Amygdala (tissue), 56 donors: ENCODE measurements around the gene SCN2B.

Source experiments
- DNase-seq, 56 donors: peaks; one replicate each; lab custom pipeline; 2025; lab: John Stamatoyannopoulos, UW

Gene SCN2B

GRCh38 chr11:118175993-118176777 lies at the start of gene SCN2B:
TSS of gene SCN2B (minus strand) at chr11:118176639. CDS start at chr11:118176431, 208 bp downstream.
- peak in 12 of 56 donors; percentile 20 to 49 (median 31) for DNase-seq

- DNase-seq, result no peak
Observed at GRCh38 chr11:118224511-118225188, 48.2 kb upstream of the SCN2B start, which contains the start of gene JAML. TSS of gene JAML (minus strand) at chr11:118225011. CDS start at chr11:118214866, 10,145 bp downstream.

- DNase-seq, result no peak
Observed at GRCh38 chr11:118223992-118224391, 47.6 kb upstream of the SCN2B start.

DNA sequence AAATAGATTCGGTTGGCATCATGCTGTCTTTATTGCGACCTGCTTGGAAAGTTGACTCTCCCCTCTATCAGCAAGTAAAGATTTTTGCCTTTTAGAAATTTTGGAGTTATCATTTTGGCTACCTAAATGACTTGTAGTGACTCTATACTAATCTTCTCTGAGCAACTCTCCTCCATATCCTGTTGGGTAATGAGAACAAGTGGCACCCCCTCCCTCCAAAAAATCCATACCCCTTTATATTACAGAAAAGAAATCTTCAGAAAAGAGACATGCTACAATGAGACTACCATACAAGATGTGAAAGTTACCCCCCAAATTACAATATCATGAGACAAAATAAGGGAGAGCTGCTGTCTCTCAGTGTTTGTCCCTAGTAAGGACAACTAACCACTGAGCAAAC lies 47.1 kb upstream of the SCN2B start:
- no peak for DNase-seq

DNA sequence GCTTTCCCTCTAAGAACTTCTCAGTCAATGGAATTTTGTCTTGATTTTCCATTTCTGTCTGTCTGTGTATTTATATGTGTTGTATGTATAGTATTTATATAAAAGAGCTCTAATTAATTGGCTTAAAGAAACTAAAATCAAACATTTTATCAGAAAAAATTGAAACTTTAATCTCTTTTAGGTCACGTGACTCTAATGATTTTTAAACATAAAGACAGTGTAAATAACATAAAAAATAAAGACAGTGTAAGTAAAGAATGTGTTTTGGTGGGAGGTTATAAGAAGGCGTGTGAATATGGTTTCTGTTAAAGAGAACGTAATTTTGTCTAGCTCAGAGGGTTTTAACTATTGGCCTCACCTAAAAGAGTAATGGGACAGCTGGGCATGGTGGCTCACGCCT lies 46.0 kb upstream of the SCN2B start:
- DNase-seq, result no peak

GRCh38 chr11:118221419-118221818 lies 45.0 kb upstream of the SCN2B start:
- DNase-seq, result no peak

DNA sequence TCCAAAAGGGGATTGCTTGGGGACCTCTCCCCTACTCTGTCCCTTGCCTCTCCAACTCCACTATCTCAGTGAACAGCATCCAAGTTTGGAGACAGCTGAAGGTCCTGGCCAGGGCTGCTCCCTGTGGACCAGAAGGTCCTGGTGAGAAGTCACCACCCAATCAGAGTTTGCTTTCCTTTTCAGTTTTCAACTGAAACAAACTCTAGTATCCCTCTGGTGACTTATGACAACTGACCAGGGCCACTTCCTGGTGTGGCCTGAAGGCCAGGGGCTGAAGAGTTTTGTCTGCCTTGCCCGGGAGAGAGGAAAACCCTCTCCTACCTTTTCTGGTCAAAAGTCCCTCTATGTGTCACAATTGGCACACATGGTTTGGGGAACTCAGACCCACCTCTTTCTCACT lies 43.3 kb upstream of the SCN2B start:
- no peak for DNase-seq

DNA sequence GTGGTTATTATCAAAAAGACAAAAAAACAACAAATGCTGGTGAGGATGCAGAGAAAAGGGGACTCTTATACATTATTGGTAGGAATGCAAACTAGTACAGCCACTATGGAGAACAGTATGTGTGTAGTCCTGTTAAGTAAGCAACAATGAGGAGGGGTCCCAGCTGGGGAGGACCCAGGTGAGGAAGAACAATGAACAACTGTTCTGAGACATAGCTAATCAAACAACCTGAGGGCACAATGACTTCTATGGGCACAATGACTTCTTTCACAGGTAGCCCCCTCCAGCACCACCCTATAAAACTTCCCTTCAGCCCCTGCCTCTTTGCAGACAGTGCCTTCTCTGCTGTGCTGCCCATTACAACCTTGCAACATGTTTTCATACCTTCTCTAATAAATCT lies 42.8 kb upstream of the SCN2B start:
- DNase-seq, result no peak

DNA sequence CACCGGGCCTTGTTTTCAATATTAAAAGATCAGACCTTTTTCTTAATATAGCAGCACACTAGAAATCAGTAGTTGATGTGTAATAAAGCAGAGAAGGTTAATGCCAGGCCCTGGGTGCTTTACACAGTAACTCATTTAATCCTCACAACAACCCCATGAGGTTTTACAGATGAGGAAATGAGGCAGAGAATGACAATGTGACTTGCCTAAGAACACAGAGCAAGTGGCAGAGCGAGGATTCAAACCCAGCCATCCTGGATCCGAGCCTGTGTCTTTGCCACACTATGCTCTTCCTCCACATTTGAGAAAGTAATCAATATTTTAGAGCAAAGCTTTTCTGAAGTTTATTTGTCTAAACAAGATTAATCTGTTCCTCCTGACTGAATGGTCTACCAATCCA lies 41.1 kb upstream of the SCN2B start:
- DNase-seq, result no peak

- no peak for DNase-seq
Observed at GRCh38 chr11:118216621-118217481, 40.4 kb upstream of the SCN2B start.

- no peak for DNase-seq
Observed at GRCh38 chr11:118215765-118216164, 39.3 kb upstream of the SCN2B start.

DNA sequence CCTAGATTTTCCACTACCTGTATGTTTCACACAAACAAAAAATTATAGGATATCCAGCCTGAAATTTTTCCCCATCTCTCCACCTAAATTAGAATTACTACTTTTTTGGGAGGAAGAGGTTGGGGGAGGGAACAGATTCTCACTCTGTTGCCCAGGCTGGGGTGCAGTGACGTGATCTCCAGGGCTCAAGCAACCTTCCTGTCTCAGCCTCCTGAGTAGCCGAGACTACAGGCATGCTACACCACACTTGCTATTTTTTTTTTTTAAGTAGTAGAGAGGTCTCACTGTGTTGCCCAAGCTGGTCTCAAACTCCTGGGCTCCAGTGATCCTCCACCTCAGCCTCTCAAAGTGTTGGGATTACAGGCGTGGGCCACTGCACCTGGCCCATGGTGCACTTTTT lies 38.8 kb upstream of the SCN2B start:
- no peak for DNase-seq

DNA sequence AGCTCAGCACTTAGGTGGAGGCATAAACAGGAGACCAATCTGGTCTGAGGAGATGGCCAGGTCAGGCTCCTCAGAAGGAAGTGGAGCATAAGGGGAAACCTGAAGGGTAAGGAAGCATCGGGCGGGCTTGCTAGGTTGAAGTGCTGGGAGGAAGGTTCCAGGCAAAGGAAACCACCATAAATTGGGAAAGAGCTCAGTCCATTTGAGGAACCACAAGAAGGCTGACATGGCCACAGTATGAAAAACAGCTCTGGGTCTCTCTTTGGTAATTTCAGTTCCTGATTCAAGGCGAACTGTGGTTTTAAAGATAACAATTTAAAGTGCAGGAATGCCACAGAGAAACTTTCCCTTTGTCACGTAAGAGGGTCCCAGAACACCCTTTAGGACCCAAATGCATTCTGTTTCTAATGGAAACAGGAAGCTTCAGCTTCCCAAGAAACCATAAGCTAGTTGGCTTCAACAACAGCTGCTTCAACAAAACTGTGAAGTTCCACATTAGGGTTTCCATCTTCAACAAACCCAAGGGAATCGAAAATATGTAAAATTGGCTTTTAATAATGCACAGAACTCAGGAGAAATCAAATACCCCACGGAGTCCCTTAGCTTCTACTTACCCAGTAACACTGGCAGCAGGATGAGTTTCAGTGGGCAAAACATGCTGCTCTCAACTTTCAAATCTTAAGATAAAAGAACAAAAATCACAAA lies 37.9 kb upstream of the SCN2B start:
- DNase-seq, result peak in 3 of 56 donors; percentile 8 to 40 (median 21)

DNA sequence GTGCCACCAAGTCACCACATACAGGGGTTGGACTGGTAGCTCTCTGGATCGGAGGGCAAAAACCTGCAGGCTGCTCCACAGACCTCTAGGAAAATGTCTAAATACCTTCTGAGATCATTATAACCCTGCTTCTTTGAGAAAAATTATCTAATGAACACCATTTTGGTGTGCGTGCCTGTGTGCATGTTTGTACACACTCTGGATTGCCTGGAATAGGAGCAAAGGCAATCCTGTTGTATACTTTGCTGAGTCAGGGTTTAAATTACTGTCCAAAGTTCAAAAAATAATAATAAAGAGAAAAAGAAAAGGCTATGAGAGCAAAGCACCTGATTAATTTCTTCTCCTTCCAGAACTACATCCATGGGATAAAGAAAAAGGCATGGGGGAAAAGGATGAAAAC lies 37.3 kb upstream of the SCN2B start:
- DNase-seq, result no peak

- no peak for DNase-seq
Observed at GRCh38 chr11:118213201-118213600, 36.8 kb upstream of the SCN2B start.

- no peak for DNase-seq
Observed at GRCh38 chr11:118212781-118213191, 36.3 kb upstream of the SCN2B start.

DNA sequence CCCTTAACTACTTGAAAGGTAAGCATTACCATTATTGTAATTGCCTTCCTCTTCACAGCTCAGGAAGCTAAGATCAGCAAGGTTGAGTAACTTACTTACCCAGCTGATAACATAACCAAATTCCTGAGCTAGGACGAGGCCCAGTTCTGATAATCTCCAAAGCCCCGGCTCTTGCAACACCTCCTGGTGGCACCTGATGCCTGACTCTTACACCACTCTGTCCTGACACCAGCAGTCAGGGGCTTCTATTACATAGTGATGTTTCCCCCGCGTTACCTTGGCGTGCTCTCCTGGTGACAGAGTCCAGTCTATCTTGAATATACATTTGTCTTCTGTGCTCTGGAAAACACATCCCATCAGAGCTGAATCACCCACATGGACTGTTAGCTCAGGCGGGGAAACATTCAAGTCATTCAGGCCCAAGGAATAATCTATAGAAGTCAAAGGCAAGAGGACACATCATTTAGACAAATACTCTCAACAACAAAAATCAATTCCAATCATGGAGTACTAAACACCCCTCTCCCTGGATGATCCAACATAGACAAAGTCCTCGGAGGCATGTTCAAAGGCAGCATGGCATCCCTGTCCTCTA lies 35.8 kb upstream of the SCN2B start:
- no peak for DNase-seq

DNA sequence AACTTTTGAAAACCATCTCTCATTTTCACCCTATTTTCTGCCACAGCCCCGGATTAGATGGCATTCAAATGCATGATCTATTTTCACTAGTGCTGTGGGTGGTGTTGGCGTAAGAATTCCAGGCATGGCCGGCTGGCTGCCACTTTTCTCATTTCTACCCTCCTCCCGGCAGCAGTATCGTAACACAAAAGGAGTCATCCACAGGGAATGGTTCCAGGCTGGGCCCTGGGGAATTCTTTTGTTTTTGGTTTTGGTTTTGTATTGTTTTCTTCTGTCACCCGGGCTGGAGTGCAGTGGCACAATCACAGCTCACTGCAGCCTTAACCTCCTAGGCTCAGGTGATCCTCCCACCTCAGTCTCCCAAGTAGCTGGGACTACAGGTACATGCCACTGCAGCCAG lies 34.6 kb upstream of the SCN2B start:
- peak in 13 of 56 donors; percentile 3 to 42 (median 16) for DNase-seq

DNA sequence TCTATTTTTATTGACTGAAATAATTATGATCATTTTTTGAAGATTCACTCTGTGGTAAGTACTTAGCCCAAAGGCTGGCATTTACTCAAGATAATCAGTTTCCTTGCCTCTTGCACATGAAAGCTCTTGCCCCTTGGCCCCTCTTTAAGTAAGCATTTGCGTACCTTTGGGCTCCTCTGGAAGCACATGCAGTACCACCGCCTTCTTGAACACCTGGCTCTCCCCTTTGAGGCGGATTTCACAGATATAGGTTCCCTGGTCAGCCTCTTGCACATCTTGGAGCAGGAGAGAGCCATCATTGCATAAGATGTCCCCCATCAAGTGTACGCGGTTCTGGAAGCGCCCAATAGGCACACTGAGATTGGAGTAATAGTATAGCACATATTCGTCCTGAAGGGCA lies 33.9 kb upstream of the SCN2B start:
- DNase-seq, result no peak

- DNase-seq, result no peak
Observed at GRCh38 chr11:118209033-118209432, 32.6 kb upstream of the SCN2B start.
